GM12878 (cell line): ENCODE measurements around the gene LRFN2. TPM values are rescaled to one million over a fixed set of nuclear protein-coding genes. Genes with fewer than 3 reads are reported as not detected.

Experiments used
- ATAC-seq: fragments of 200-7000 bp; cut with Tn5 transposase; 3 replicates; pipeline ENCODE4 v1.9.1; 2020; ENCODE audit warnings: mild to moderate bottlenecking, moderate library complexity
- BruUV-seq: library from RNA; stranded (reverse); fragments of 400-500 nt; replicated peaks from 2 replicates; lab custom pipeline; 2021; lab: Mats Ljungman, UMichigan
- CTCF ChIA-PET: fragments of 300-600 bp; sonication (Branson Sonifier 250); formaldehyde crosslinking; extraction: SDS; loops from one replicate; lab custom pipeline; 2021; ENCODE audit warnings: inconsistent platforms; lab: Yijun Ruan, JAX
- POLR2A ChIA-PET: fragments of 350-600 bp; formaldehyde crosslinking; extraction: SDS; loops from one replicate; lab custom pipeline; 2021; ENCODE audit warnings: inconsistent platforms; lab: Charles Lee
- RAD21 ChIA-PET: fragments of 300-600 bp; sonication (Branson Sonifier 250); formaldehyde crosslinking; loops from one replicate; lab custom pipeline; 2023; ENCODE audit warnings: antibody characterized with exemption; ENCODE audit not compliant: unreplicated experiment; lab: Charles Lee
- SMC1A ChIA-PET: fragments of 300-600 bp; sonication (Branson Sonifier 250); formaldehyde crosslinking; loops from one replicate; lab custom pipeline; 2023; ENCODE audit not compliant: unreplicated experiment, uncharacterized antibody; lab: Charles Lee
- DNase-seq: peaks from one replicate; pipeline ENCODE4 v3.0.0-alpha.2; 2011; ENCODE audit warnings: low read depth, low spot score
- FAIRE-seq: peaks from 3 replicates; lab custom pipeline; 2011; peaks lifted over from hg19 to GRCh38; lab: Jason Lieb, UNC
- H2AFZ ChIP-seq: 2 replicates; pipeline ENCODE4 v1.6.0; 2011; ENCODE audit warnings: low read depth, low read length, control low read depth; ENCODE audit not compliant: control insufficient read depth
- H3K27ac ChIP-seq: 2 replicates; pipeline ENCODE4 v1.5.1; 2011; ENCODE audit warnings: control low read depth; ENCODE audit not compliant: control insufficient read depth, insufficient read depth
- H3K27me3 ChIP-seq, 2 experiments: replicated peaks in 1 of 2; 2 replicates each; pipeline versions ENCODE4 v1.6.0 to v1.6.1; 2011; ENCODE audit warnings: low read length in 1 of 2; ENCODE audit not compliant: control insufficient read depth in 2 of 2, insufficient read depth in 2 of 2
- H3K36me3 ChIP-seq, 2 experiments: 2 replicates each; pipeline ENCODE4 v1.5.1; 2011; ENCODE audit warnings: low read length in 1 of 2; ENCODE audit not compliant: control insufficient read depth in 2 of 2, insufficient read depth in 2 of 2
- H3K4me1 ChIP-seq: 2 replicates; pipeline ENCODE4 v1.6.1; 2011; ENCODE audit warnings: mild to moderate bottlenecking, low read length, moderate library complexity, mixed read lengths; ENCODE audit not compliant: control insufficient read depth, insufficient read depth
- H3K4me2 ChIP-seq: 2 replicates; pipeline ENCODE4 v1.6.0; 2011; ENCODE audit warnings: control low read depth; ENCODE audit not compliant: control insufficient read depth, insufficient read depth
- H3K4me3 ChIP-seq: fragments of 200-600 bp; sonication (generic); 2 replicates; pipeline ENCODE4 v1.5.1; 2016
- H3K79me2 ChIP-seq: 2 replicates; pipeline ENCODE4 v1.6.0; 2011; ENCODE audit warnings: low read length; ENCODE audit not compliant: control insufficient read depth, insufficient read depth
- H3K9ac ChIP-seq: 2 replicates; pipeline ENCODE4 v1.8.0; 2011; ENCODE audit warnings: low read length, control low read depth, mixed read lengths; ENCODE audit not compliant: control insufficient read depth, insufficient read depth
- H3K9me3 ChIP-seq: replicated peaks from 3 replicates; pipeline ENCODE4 v1.5.1; 2011; ENCODE audit warnings: mild to moderate bottlenecking, low read length; ENCODE audit not compliant: control insufficient read depth, insufficient read depth
- H4K20me1 ChIP-seq: 2 replicates; pipeline ENCODE4 v1.6.0; 2011; ENCODE audit not compliant: control insufficient read depth, insufficient read depth
- CUX1 ChIP-seq: IDR thresholded peaks from 2 replicates; pipeline ENCODE4 v1.6.1; 2012; ENCODE audit warnings: improper control_type of control experiment, low read depth, low read length; ENCODE audit not compliant: insufficient replicate concordance
- MTA2 ChIP-seq: fragments of 450-650 bp; IDR thresholded peaks from 2 replicates; pipeline ENCODE4 v1.6.1; 2016; ENCODE audit warnings: low read depth, mild to moderate bottlenecking, moderate library complexity
- MTA3 ChIP-seq: IDR thresholded peaks from 2 replicates; pipeline ENCODE4 v1.6.1; 2012; ENCODE audit warnings: low read length, inconsistent platforms, borderline replicate concordance
- RCOR1 ChIP-seq: conservative IDR thresholded peaks from 2 replicates; pipeline ENCODE4 v1.6.1; 2012; ENCODE audit warnings: low read depth, low read length, improper control_type of control experiment
- TAF1 ChIP-seq: IDR thresholded peaks from 2 replicates; pipeline ENCODE4 v1.6.1; 2011; ENCODE audit warnings: mild to moderate bottlenecking, low read depth, low read length, borderline replicate concordance
- TARDBP ChIP-seq: IDR thresholded peaks from 2 replicates; pipeline ENCODE4 v1.6.1; 2016; ENCODE audit warnings: borderline replicate concordance
- WGBS: methylation state at CpG from one replicate; pipeline ENCODE4 v1.1.6; 2016; ENCODE audit warnings: low lambda C conversion rate; ENCODE audit not compliant: insufficient replicate concordance, insufficient coverage; ENCODE audit errors: missing lambda C conversion rate; 5-methylcytosine and 5-hydroxymethylcytosine counted together
- in situ Hi-C: fragments of 300-500 bp; cut with MboI; formaldehyde crosslinking; loops from 9 replicates; pipeline ENCODE4 v1.14.3; 2018; ENCODE audit warnings: mixed read lengths
- intact Hi-C: fragments of 100-400 bp; cut with micrococcal nuclease; formaldehyde crosslinking; loops from one replicate; pipeline ENCODE4 v1.14.2; 2022; ENCODE audit not compliant: unreplicated experiment
- polyA plus RNA-seq, 11 experiments: library from polyadenylated mRNA; depleted of rRNA in 4 of 11; unstranded in 6 of 11; stranded (reverse) in 5 of 11; fragments of >200 nt; fragmentation: Nextera tagmentation in 4 of 11; fragmentation: Illumina TruSeq in 1 of 11; extraction: Ambion mirVana in 4 of 11; extraction: Trizol in 1 of 11; gene quantifications; 1 replicate in 1 of 11; 2 replicates in 10 of 11; pipeline versions ENCODE4 v1.2.1 to v1.2.3, GENCODE V29; 2011 to 2016; ENCODE audit warnings: inconsistent platforms in 2 of 11, missing spikeins in 2 of 11, low read depth in 1 of 11
- total RNA-seq, 4 experiments: library from RNA; depleted of rRNA in 3 of 4; stranded (reverse); fragments of >200 nt in 3 of 4; fragmentation: Illumina TruSeq in 1 of 4; extraction: Trizol in 1 of 4; gene quantifications; 2 replicates each; pipeline versions ENCODE4 v1.2.1 to v1.2.3, GENCODE V29; 2013 to 2021

Gene LRFN2
- total and polyA plus RNA-seq, 10 of the 15 experiments (the other 5 are each of a cell fraction or from before 2014, with no cell fraction given) = not detected

- ChIA-PET SMC1A (interaction anchor here (0.5 kb wide), 1 partner anchor 22 kb away, joined by 3 read pairs; no protein-coding TSS in a partner anchor), CTCF (interaction anchor here (1.5 kb wide), 1 partner anchor 10 kb away, joined by 3 read pairs; no protein-coding TSS in a partner anchor), RAD21 (no interaction called here), POLR2A (no interaction called here)
- intact Hi-C loops = no loop called here
- TF ChIP-seq TAF1 (no peak), MTA3 (no peak), MTA2 (no peak), RCOR1 (no peak), TARDBP (no peak), CUX1 (no peak)
- no peaks in the 10 kb centered on the region for H3K36me3 ChIP-seq
- FAIRE-seq (no peak), ATAC-seq (no peak), DNase-seq (no peak)
- no peaks in the 10 kb centered on the region for H4K20me1 ChIP-seq
- H2AFZ ChIP-seq = no peak overlapping the region
- no peaks in the 10 kb centered on the region for H3K9me3 ChIP-seq
- in situ Hi-C loops = no loop called here
- 7% methylated on average over 5 of the region's 5 CpGs for WGBS
- H3K79me2 ChIP-seq = no peaks in the 10 kb centered on the region
- no peak overlapping the region for H3K27ac ChIP-seq
- H3K9ac ChIP-seq = no peak overlapping the region
- H3K4me2 ChIP-seq = no peak overlapping the region
- BruUV-seq = no TSS peak
- H3K4me1 ChIP-seq = no peaks in the 10 kb centered on the region
- H3K4me3 ChIP-seq = no peak overlapping the region
- no peaks in the 10 kb centered on the region; a peak in 3 of 4 replicates for H3K27me3 ChIP-seq
Measured at GRCh38 chr6:40543146-40543545, 44.0 kb downstream of the LRFN2 start.
